ENCODE measurements around the gene RTL10. TPM values are rescaled to one million over a fixed set of nuclear protein-coding genes. Genes with fewer than 3 reads are reported as not detected.

Gene RTL10
- total RNA-seq, 1 experiment from 2014 or later = 21.5 TPM

DNA sequence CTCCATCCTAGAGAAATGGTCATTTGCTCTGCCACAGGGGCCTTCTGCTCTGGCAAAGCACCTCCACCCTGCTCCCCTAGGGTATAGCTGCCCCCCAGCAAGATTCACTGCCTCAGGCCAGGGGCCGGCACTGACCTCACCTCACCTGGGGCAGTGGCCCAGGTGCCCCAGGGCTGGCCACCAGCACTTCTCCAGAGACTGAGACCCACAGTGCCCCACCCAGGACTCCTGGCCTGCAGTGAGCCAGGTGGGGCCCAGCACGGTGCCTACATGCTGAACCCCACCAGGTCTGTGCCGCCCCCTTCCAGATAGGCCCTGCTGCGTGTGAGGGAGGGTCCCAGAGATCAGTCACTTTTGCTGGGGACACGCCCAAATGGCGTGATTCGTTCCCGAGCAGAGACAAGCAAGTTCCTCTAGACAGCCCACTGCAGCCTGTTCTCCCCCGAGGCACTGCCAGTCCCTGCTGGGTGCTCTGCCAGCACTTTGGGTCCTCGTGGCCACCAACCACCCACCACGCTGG lies 10.8 kb downstream of the RTL10 start:
- no peak for TF ChIP-seq ETV6 (CRISPR knock-in tag; IDR thresholded peaks at IDR 0.05)
- no peak for TF ChIP-seq NFYB (CRISPR knock-in tag; conservative IDR thresholded peaks at IDR 0.05; ENCODE audit: low read depth)
- H3K9me3 Mint-ChIP-seq = peaks cover 9% of the 10 kb centered on the region
- H3K4me1 Mint-ChIP-seq = peaks cover 9% of the 10 kb centered on the region
- ChIA-PET CTCF (no interaction called here), POLR2A (interaction anchor here (1.3 kb wide), 1 partner anchor 12 kb away, joined by 4 read pairs; no protein-coding TSS in a partner anchor)
- ATAC-seq (no peak), DNase-seq (ENCODE audit: low spot score) (no peak)
- H3K36me3 Mint-ChIP-seq = peaks cover 14% of the 10 kb centered on the region
- no peaks in the 10 kb centered on the region for H3K27me3 Mint-ChIP-seq (ENCODE audit: low read depth)
- H3K27ac Mint-ChIP-seq = 0 out of 2 replicates have a peak overlapping the region, but pooled peaks have one; percentile 23
- H3K4me3 Mint-ChIP-seq = no peak overlapping the region

- POLR2A ChIA-PET = interaction anchor here (1.3 kb wide), 1 partner anchor 12 kb away, joined by 4 read pairs; no protein-coding TSS in a partner anchor
- DNase-seq (ENCODE audit: low spot score) (no peak), ATAC-seq (no peak)
- peaks cover 9% of the 10 kb centered on the region for H3K4me1 Mint-ChIP-seq
- peaks cover 9% of the 10 kb centered on the region for H3K9me3 Mint-ChIP-seq
- no peak overlapping the region for H3K27ac Mint-ChIP-seq
- CTCF ChIA-PET = interaction anchor here (0.7 kb wide), 1 partner anchor 26 kb away, joined by 3 read pairs; no protein-coding TSS in a partner anchor
- H3K36me3 Mint-ChIP-seq = peaks cover 10% of the 10 kb centered on the region
- no peaks in the 10 kb centered on the region for H3K27me3 Mint-ChIP-seq (ENCODE audit: low read depth)
- TF ChIP-seq, protein P1, sequence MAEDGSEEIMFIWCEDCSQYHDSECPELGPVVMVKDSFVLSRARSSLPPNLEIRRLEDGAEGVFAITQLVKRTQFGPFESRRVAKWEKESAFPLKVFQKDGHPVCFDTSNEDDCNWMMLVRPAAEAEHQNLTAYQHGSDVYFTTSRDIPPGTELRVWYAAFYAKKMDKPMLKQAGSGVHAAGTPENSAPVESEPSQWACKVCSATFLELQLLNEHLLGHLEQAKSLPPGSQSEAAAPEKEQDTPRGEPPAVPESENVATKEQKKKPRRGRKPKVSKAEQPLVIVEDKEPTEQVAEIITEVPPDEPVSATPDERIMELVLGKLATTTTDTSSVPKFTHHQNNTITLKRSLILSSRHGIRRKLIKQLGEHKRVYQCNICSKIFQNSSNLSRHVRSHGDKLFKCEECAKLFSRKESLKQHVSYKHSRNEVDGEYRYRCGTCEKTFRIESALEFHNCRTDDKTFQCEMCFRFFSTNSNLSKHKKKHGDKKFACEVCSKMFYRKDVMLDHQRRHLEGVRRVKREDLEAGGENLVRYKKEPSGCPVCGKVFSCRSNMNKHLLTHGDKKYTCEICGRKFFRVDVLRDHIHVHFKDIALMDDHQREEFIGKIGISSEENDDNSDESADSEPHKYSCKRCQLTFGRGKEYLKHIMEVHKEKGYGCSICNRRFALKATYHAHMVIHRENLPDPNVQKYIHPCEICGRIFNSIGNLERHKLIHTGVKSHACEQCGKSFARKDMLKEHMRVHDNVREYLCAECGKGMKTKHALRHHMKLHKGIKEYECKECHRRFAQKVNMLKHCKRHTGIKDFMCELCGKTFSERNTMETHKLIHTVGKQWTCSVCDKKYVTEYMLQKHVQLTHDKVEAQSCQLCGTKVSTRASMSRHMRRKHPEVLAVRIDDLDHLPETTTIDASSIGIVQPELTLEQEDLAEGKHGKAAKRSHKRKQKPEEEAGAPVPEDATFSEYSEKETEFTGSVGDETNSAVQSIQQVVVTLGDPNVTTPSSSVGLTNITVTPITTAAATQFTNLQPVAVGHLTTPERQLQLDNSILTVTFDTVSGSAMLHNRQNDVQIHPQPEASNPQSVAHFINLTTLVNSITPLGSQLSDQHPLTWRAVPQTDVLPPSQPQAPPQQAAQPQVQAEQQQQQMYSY (CRISPR knock-in tag; IDR thresholded peaks at IDR 0.05) = no peak
- TF ChIP-seq SMAD3 (CRISPR knock-in tag; IDR thresholded peaks at IDR 0.05; ENCODE audit: borderline replicate concordance) = no peak
- TF ChIP-seq MYBL2 (CRISPR knock-in tag; IDR thresholded peaks at IDR 0.05) = no peak
- no peak for TF ChIP-seq IRF2 (CRISPR knock-in tag; IDR thresholded peaks at IDR 0.05; ENCODE audit: borderline replicate concordance, low read depth)
- no peak for TF ChIP-seq CBFB (CRISPR knock-in tag; IDR thresholded peaks at IDR 0.05; ENCODE audit: low read depth)
- no peak for TF ChIP-seq AFF4 (CRISPR knock-in tag; IDR thresholded peaks at IDR 0.05; ENCODE audit: borderline replicate concordance)
- TF ChIP-seq ZNF232 (CRISPR knock-in tag; IDR thresholded peaks at IDR 0.05) = no peak
- TF ChIP-seq TEAD1 (CRISPR knock-in tag; IDR thresholded peaks at IDR 0.05) = no peak
- no peak overlapping the region for H3K4me3 Mint-ChIP-seq
These were observed 11.4 kb downstream of the RTL10 start for GRCh38 chr22:19843107-19843856.

DNA sequence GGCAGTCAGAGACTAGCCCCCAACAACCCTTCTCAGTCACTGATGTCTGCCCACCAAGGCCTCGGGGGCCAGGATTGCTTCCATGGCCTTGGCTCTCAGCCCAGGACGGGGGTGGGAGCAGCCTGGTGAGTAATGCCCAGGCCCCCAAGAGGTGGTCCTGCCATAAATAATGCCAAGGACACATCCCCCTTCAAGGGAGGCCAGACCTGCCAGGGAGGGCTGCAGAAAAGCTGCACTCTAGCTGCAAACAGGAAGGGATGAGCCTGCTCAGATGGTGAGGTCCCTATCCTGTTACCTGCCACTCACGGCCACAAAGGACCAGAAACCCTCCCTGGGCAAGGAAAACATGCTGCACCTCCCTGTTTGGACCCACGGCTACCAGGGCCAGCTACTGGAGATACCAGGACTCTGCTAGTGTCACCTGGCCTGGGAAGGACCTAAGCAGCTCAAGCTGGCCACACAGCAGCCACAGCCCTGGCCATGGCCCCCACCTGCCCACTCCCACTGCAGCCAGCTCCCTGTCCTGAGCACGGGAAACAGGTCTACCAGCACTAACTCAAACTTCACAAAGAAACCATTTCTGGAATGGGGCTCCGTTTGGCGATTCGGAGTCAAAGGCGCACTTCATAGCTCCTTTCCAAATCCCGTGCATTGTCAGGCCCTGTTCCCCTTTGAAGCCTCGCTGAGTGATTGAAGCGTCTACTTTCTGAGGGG lies 12.1 kb downstream of the RTL10 start:
- ATAC-seq (no peak), DNase-seq (ENCODE audit: low spot score) (no peak)
- Mint-ChIP-seq H3K27ac (no peak overlapping the region), H3K9me3 (peaks cover 4% of the 10 kb centered on the region), H3K36me3 (peaks cover 4% of the 10 kb centered on the region; the same call in 1 of the 2 replicates), H3K4me1 (peaks cover 9% of the 10 kb centered on the region), H3K4me3 (no peak overlapping the region), H3K27me3 (ENCODE audit: low read depth) (no peaks in the 10 kb centered on the region)
- ChIA-PET POLR2A (no interaction called here), CTCF (interaction anchor here (0.7 kb wide), 2 partner anchors 27 to 112 kb away, joined by 3 to 6 read pairs; no protein-coding TSS in a partner anchor)
- TF ChIP-seq ESRRA (CRISPR knock-in tag; IDR thresholded peaks at IDR 0.05; ENCODE audit: borderline replicate concordance) (no peak), ETV6 (CRISPR knock-in tag; IDR thresholded peaks at IDR 0.05) (no peak), SMAD3 (CRISPR knock-in tag; IDR thresholded peaks at IDR 0.05; ENCODE audit: borderline replicate concordance) (no peak)
- TF ChIP-seq, protein P2, sequence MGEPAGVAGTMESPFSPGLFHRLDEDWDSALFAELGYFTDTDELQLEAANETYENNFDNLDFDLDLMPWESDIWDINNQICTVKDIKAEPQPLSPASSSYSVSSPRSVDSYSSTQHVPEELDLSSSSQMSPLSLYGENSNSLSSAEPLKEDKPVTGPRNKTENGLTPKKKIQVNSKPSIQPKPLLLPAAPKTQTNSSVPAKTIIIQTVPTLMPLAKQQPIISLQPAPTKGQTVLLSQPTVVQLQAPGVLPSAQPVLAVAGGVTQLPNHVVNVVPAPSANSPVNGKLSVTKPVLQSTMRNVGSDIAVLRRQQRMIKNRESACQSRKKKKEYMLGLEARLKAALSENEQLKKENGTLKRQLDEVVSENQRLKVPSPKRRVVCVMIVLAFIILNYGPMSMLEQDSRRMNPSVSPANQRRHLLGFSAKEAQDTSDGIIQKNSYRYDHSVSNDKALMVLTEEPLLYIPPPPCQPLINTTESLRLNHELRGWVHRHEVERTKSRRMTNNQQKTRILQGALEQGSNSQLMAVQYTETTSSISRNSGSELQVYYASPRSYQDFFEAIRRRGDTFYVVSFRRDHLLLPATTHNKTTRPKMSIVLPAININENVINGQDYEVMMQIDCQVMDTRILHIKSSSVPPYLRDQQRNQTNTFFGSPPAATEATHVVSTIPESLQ (CRISPR knock-in tag; IDR thresholded peaks at IDR 0.05) = no peak
- TF ChIP-seq, protein P1 (CRISPR knock-in tag; IDR thresholded peaks at IDR 0.05) = no peak
- TF ChIP-seq, protein P3, sequence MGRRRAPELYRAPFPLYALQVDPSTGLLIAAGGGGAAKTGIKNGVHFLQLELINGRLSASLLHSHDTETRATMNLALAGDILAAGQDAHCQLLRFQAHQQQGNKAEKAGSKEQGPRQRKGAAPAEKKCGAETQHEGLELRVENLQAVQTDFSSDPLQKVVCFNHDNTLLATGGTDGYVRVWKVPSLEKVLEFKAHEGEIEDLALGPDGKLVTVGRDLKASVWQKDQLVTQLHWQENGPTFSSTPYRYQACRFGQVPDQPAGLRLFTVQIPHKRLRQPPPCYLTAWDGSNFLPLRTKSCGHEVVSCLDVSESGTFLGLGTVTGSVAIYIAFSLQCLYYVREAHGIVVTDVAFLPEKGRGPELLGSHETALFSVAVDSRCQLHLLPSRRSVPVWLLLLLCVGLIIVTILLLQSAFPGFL (CRISPR knock-in tag; IDR thresholded peaks at IDR 0.05; ENCODE audit: borderline replicate concordance) = no peak
